ENCODE measurements around the gene FAM13A.
A peak's percentile ranks its signal among the peaks of the same experiment; 100 is the strongest.

FAM13A gene

DNA sequence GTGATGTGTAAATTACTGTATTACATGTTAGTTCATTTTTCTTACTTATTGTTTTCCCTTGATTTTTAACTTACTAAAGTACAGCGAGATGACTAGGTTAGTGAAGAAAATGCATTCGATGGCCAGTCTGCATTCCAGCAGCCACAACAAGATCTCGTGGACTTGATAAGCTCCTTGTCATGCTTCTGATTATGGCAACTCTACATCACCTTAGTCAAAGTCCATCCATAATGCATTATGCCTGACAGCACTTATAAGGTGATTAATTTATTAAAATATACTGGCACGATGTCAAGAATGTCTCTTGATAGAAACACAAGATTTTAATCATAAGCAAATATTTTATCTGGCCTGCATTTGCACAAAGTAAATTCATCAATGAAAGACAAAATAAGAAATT lies 249.5 kb downstream of the FAM13A start:
- DNase-seq: no peak

DNA sequence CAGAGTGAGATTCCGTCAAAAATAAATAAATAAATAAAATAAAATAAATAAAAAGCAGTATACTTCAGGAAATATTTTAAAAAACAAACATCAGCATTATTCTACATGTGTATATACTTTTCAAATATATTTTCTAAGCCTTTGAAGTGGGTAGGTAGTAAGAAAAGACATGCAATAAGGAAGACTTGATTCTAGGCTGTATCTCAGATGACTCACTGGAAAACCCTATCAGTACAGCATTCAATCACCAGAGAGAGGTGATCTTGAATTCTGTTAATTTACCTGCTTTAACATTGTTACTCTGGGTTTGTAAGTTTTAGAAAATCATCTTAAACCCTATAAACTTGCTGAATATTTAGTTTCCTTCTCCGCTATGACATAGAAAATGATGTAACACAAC lies 252.8 kb downstream of the FAM13A start:
- DNase-seq: no peak

DNA sequence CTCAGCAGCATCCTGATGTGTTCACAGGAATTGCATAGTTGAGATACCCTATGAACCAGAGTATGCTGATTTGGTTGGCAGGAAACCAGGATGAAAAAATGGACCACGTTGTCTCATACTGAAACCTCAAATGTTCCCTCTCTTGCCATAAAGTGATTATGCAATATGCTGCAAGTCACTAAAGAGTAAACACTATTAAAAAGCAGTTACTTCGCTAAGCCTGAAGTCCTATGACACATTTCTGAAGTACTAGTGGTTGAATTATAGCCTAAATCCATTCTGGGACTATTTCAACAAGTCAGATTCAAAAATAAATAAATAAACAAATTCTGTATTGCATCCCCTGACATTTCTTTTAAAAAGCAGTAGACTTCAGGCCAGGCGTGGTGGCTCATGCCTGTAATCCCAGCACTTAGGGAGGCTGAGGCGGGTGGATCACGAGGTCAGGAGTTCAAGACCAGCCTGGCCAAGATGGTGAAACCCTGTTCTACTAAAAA lies 253.3 kb downstream of the FAM13A start:
- no peak for DNase-seq

DNA sequence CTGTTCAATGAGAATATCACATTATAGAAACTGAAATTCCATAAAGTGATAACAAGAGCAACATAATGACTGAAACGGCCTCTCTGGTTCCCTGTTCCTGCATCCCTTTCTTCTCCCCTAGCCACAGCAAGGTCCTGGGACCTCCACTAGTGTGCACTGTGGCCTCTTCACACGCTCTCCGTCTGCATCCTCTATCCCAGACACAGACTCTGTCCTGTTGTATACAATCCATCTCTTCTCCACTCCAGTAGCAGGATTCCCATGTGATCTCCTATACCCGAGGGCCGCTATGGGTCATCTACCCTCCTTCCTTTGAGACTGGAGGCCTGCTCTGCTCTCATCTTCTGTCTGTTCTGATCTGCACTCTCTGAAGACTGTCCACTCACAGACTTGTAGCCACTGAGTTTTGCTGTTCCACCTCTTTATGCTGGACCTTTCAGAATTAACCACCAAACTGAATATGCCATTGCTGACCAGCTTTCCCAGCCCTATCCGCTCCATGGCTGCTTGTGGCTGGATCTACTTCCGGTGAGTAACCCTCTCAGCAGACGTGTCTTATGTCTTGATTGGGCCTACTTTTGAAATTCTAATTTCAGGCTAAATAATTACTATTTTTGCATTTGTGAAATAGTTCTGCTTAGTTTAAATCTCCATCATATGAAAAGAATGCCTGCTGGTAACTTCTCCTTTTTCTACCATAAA lies 254.2 kb downstream of the FAM13A start:
- no peak for DNase-seq

DNA sequence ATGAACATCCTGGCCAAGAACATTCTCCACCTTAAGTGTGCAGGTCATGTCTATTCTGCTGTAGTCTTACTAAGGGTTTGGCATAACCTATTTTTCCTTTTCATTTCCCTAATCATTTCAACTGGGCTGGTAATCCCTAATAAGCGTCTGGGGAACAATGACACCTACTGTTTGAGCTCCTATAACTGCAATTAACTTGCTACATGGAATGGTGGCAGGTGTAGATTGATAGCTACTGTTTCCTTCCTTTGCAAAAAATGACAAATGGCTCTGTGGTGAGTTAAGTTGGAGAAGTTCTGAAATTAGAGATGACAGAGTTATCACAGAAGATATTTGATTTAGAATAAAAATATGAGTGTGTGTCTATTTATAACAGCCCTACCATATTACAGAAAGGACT lies 254.8 kb downstream of the FAM13A start:
- DNase-seq: no peak

DNA sequence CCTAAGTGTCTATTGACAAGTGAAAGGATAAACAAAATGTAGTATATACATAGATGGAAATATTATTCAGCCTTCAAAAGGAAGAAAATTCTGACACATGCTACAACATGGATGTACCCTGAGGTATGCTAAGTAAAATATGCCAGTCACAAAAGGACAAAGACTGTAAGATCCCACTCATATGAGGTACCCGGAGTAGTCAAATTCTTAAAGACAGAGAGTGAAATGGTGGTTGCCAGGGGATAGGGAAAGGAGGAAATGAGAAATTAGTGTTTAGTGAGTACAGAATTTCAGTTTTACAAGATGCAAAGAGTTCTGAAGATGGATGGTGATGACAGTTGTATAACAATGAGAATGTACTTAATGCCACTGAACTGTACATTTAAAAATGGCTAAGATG lies 257.1 kb downstream of the FAM13A start:
- no peak for DNase-seq

DNA sequence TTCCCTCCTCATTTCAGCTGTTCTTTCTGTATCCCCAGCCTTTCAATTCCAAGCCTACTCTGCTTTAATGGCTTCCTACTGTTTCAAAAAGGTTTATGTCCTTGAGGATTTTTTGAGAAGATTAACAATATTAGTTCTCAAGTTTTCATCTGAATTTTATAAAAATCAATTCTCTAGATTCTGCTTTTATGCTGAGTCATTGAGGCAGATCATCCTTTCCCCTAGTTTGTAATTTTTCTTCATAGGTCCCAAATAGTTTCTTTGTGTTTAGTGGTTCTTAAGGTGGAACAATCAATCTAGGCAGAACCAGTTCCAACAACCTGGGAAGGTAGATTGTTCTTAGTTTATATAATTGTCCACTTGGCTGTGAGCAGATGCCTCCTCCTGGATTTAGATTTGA lies 259.3 kb downstream of the FAM13A start:
- no peak for DNase-seq

DNA sequence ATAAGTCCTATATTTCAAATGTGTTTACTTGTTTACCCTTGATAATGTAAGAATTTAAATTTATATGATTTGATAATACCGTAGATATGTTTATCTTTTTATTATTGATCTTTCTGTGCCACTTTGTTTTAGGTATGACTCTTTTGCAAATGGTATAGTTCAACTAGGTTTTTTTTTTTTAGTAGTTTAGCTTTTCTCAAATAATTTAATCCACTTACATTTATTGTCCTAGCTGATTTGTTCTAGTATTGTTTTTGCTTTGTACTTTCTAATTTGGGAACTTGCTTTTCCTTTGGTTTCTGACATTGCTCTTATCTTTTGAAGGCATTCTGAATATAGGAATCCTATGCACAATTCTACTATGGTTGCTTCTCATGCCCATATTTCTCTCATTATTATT lies 260.4 kb downstream of the FAM13A start:
- DNase-seq: no peak

DNA sequence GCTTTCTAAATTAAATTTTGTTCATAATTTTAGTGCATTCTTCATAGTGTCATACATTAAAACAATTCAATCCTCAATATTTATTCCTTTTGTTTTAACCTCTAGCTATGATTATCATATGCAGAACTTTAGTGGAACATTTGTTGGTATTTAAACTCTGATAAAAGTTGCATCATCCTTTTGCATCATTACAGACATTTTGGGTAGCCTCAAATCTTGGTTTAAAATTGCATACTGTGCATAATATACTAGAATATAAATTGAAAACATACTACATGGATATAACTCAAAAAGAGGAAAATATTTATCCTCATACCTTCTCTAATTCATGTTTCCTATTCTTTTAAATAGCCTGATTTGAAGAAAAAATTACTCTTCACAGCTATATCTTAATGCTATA lies 262.0 kb downstream of the FAM13A start:
- DNase-seq: no peak

DNA sequence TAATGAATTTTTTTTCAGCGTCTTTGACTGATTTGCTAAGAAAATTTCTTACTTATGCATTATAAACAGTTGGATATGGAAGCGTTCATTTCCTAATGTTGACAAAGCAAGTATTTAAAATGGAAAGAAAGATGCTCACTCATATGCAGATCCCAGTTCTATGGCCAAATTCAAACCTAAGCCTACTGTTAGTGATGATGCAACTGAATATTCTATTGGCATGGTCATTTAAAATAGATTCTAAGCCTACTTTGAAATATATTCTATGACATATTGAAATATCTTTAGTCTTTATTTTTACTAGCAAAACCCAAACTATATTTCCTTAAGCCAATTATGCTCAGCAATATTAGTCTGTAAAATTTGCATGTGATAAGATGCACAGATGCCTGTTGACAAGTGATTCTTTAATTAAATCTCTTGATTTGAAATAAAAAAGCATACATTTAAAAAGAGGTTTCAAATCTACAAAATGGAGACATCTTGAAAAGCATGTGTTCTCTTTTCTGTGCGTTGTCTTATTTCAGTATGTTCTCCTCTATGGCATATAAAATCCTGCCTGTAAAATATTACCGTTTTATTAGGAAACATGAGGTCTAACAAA lies 262.8 kb downstream of the FAM13A start:
- no peak for DNase-seq

DNA sequence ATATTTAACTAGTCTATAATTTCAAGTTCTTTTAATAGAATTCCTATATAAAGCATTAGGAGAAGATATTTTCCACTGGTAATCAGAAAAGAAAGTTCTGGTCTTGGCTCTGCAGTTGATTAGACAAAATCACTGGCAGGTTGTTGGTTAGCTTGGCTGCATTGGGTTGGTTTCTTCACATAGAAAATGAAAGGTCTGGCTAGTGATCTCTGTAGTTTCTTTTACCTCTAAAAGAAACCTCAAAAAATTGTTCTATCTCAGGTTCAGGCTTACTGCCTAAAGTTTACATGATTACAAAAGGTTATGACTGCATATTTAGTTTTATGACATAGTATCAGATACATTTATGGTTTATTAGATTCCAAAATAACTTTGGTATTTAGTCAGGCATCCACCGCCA lies 263.5 kb downstream of the FAM13A start:
- DNase-seq: no peak

DNA sequence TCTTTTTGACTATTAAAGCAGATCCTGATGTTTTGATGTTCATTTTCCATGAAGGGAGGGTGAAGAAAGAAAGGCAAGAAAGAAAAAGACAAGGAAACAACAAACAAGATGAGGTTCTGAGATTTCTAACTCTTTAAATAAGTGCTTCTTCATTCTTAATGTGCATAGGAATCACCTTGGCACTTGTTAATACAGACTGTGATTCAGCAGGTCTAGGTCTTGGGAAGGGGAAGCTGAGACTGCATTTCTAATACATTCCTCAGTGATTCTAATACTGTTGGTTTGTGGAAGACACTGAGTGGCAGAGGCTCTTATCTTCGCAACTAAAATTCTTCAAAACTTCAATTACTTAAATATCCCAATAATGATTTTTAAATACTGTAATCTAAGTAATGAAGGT lies 264.2 kb downstream of the FAM13A start:
- no peak for DNase-seq

DNA sequence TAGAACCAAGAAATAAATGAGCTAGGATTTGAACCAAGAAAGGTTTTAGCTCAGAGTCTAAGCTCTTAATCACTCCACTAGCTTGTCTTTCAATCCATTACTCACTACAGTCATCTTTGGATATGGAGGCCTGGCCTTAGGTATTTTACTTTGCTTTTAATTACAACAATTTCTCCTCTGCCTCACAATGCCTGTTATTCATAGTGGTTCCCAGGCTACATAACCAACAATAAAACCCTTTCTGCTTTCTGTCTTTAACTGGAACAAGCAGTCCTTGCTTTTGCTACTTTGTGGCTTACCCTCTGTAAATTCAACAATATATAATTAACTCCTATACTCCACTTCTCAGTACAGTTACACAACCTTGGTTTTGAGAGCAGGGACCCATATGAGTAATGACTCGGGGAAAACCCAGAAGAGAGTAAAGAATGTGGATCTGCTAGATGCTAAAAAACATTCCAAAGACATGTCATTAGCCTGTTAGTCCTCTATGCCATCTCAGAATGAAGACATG lies 264.7 kb downstream of the FAM13A start:
- DNase-seq: no peak

DNA sequence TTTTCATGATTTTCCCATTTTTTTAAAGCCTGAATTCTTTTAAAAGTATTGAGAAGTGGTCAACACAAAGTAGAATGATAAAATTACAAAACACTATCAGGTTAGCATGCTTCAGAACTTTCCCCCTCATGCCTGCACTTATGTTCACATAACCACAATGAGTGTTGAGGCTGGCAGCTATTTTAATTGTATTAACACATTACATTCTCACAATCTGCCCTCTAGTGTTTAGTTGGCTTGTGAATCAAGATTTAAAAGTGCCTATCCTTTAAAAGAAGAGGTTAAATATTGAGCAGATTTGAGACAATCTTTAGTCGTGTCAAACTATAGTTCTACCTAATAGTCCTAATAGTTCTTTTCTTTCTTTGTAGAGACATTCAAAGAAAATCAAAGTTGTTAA lies 265.7 kb downstream of the FAM13A start:
- no peak for DNase-seq

DNA sequence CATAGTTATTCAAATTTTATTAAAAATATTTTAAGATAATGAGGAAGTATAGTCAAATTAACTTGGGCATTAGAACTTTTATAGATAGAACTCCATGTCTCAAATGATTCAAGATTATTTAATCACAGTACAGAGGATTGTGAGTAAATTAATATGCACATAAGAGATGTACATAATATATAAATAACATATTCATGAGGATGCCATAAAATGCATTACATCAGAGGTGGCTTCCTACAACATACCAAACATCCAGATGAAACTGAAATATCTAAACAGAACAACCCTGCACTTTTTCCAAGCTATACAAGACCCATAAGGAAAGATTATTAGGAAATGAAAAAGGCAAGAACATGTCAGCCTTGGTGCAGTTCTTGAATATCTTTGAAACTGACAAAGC lies 268.1 kb downstream of the FAM13A start:
- DNase-seq: no peak

DNA sequence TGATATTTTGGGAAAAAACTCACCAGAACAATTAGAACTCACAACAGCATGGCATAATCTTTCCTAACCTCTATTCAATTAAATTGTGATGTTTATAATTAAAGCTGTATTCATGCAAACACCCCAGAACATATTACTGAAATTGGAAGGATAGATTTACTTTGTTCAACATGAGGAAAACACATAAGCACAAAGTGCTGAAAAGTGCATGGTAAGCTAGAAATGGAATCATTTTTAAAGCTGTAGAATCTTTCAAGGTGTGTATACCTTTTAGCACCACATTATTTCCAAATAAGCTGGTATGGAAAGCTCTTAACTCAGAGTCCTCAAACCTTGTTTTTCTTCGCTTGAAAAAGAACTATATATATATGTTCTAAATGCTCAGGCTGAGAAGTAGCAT lies 268.6 kb downstream of the FAM13A start:
- DNase-seq: no peak

DNA sequence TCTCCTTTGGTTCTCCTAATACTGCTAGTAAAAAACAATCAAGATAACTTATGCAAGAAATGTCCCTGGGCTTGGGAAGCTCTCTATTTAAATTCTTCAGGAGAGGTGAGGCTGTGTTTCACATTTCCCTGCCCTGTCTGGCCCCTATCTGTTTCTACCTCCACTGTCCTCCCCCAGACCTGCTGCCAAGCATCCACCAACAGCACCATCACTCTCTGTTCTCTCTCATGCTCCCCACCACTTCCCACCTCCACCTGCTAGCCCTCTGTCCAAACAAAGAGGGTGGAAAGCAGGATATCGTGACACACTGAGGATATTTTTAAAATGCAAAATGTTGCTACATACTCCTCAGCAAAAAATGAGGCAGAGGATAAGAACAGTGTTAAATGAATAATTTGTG lies 271.0 kb downstream of the FAM13A start:
- no peak for DNase-seq

DNA sequence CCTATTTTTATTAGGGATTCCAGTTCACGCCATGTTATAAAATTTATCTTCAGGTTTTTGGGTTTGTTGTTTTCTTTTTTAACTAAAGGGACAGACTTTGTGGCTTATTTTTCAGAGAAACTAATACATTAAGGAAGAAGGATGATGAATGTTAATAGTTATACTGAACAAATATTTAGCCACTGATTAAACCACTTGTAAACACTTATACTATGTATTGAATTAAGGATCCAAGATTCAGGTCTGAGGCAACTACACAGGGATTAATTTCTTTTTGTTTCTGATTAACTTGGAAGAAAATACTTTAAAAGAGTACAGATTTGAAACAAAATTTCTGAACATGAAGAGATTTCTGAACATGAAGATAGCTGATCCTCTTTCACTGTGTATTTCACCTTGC lies 276.6 kb downstream of the FAM13A start:
- DNase-seq: no peak

DNA sequence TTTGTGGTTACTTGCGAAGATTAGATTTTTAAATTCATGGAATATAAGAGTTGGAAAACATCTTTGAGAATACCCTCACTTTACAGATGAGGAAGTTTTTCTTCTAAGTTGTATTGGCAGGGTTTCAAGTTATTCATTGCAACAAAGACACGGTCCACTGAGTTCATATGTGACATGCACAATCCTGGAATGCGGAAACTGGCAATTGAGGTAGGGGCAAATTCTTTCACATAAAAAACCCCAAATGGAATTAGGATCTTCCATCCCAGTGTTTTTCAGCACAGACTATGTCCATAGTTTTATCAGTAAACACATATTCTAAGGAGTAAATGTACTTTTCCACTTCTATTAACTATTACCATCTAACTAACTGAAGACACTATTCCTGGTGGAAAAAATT lies 277.6 kb downstream of the FAM13A start:
- no peak for DNase-seq

DNA sequence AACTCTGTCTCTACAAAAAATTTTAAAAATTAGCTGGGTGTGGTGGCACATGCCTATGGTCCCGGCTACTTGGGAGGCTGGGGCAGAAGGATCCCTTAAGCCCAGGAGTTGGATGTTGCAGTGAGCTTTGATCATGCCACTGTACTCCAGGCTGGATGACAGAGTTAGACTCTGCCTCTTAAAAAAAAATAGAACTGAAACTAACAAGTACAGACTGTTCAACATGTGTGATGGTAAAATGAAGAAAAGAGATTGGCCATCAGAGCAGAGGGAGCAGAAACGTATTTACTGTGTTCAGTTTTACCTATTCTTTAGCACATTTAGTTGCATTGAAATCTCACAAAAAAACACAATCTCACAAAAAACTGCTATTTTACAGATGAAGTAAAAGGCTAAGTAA lies 281.5 kb downstream of the FAM13A start:
- DNase-seq: no peak

DNA sequence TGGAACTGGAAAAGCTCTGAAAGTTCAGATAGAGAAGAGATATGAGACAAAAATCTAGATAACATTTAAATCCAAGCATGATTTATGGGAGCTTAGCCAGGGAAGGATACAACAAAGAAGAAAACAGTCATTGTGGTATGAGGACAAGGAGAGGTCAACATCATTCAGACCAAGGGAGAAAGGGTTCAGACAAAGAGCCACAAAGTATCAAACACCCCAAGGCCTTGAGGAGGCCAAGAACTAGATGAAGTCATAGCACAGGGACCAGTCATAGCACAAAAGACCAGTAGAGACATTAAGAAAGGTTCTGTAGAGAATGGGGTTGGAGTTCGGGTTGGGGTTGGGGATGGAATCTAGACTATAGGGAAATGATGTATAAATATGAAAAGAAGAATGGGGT lies 282.0 kb downstream of the FAM13A start:
- no peak for DNase-seq

DNA sequence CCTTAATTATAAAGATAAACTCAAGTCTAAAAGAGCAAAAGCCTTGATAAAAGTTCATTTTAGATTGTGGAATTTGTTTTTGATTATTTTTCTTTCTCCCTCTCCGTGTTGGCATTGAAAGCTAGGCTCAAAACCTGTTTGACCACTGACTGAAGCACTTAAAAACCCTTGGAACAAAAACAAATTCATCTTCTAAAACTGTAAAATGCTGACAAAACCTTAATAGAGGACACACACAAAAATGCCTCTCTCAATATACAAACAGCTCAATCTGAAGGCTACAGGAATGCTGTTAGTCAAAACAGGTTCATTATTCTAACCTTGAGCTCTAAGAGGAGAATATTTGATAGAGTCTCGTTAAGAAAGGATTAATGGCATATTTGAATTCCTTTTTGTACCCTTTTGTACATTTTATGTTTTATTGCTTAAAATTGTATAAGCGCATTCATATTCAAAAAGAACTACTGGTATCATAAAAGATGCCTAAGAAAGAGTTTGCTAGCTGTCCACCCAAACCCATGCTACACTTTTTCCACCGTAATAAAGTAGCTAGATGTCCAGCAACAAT lies 285.0 kb downstream of the FAM13A start:
- DNase-seq: peak; percentile 24

DNA sequence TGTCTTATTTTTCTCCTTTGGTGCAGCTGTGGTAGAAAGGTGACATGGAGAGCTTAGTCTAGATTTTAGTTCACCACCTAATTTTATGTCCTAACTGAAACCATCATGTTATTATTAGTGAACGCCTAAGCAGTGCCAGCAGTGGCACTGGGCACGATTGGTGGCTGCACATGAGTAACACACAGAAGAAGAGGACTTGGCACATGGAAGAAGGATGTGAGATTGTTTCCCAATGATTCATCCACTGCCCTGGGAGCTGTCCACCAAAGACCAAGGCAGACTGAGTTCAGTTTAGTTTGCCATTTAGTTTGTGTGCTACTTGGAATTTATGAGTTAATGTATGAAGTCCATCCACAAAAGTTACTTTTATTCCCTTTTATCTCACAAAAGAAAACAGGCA lies 291.3 kb downstream of the FAM13A start:
- no peak for DNase-seq

DNA sequence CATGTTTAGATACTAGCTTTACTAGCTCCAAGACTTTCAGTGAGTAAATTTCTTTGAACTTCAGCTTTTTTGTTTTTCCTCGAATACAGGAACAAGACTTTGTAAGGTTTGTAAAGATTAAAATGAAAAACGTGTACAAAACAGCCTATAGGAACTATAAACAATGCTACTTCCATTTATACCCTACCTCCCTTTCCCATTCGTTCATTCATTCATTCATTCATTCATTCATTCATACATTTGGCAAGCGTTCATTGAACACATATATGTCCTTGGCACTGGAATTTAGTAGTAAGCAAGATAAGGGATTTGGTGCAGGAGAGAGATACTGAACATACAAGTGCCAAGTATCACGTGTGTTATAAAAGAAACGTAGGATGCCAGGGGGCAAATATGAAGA lies 293.9 kb downstream of the FAM13A start:
- no peak for DNase-seq

Data from NCI-H2029 treated with DMSO at 0.1 percent for 48 hours (cell line).